Gastroesophageal sphincter (tissue), 4 donors: ENCODE measurements around the gene ZNF439. TPM values are rescaled to one million over a fixed set of nuclear protein-coding genes. Genes with fewer than 3 reads are reported as not detected.

Experiments
- total RNA-seq, 4 donors: library from RNA; depleted of rRNA; stranded (reverse); fragments of >200 nt; gene quantifications; one replicate each; pipeline ENCODE4 v1.1.0, GENCODE V29; 2016

Gene ZNF439
- total RNA-seq, 4 donors from 2014 or later, result 6.5 to 18.1 (median 8.5) TPM

Other genes starting within 250 kb of the ZNF439 start
- 10 to 100 TPM in 1 of 4 donors, 1 to 10 TPM in 3; 6.7 to 11.4 (median 8.7) TPM for gene ZNF823, start 109.8 kb upstream of the ZNF439 start, total RNA-seq
- 10 to 100 TPM in 1 of 4 donors, 1 to 10 TPM in 3; 4.5 to 10.7 (median 7.7) TPM for gene ZNF441, start 81.7 kb upstream of the ZNF439 start, total RNA-seq
- 1 to 10 TPM; 1.8 to 3.7 (median 3.1) TPM for gene ZNF491, start 50.2 kb upstream of the ZNF439 start, total RNA-seq
- 10 to 100 TPM in 1 of 4 donors, 1 to 10 TPM in 3; 4.8 to 13.2 (median 9.7) TPM for gene ZNF440, start 34.5 kb upstream of the ZNF439 start, total RNA-seq
- 10 to 100 TPM in 2 of 4 donors, 1 to 10 TPM in 2; 3.5 to 13.6 (median 9.1) TPM for gene ZNF69, start 39.1 kb downstream of the ZNF439 start, total RNA-seq
- 10 to 100 TPM in 3 of 4 donors, 1 to 10 TPM in 1; 7.1 to 19.6 (median 11.4) TPM for gene ZNF700, start 76.4 kb downstream of the ZNF439 start, total RNA-seq
- 1 to 10 TPM; 4.5 to 8.1 (median 5.1) TPM for gene ZNF763, start 116.3 kb downstream of the ZNF439 start, total RNA-seq
- 10 to 100 TPM in 1 of 4 donors, 1 to 10 TPM in 3; 5.4 to 12.8 (median 6.5) TPM for gene ZNF433, start 187.0 kb downstream of the ZNF439 start, total RNA-seq
- gene ZNF878, start 204.2 kb downstream of the ZNF439 start, total RNA-seq, result under 1 TPM in 1 of 4 donors, not detected in 3; 0.27 TPM
- 10 to 100 TPM in 2 of 4 donors, 1 to 10 TPM in 2; 8.0 to 19.0 (median 9.9) TPM for gene ZNF844, start 216.0 kb downstream of the ZNF439 start, total RNA-seq